Measurements from ENCODE around the gene OPRL1. TPM values are rescaled to one million over a fixed set of nuclear protein-coding genes. Genes with fewer than 3 reads are reported as not detected.
"Not testable (repeated sequence)": the region's sequence is repeated elsewhere in the genome, so short reads cannot be mapped to it uniquely, and the experiment has no call there.

The OPRL1 gene
- total RNA-seq, 4 donors from 2014 or later, result 0.45 to 0.68 (median 0.52) TPM

DNA sequence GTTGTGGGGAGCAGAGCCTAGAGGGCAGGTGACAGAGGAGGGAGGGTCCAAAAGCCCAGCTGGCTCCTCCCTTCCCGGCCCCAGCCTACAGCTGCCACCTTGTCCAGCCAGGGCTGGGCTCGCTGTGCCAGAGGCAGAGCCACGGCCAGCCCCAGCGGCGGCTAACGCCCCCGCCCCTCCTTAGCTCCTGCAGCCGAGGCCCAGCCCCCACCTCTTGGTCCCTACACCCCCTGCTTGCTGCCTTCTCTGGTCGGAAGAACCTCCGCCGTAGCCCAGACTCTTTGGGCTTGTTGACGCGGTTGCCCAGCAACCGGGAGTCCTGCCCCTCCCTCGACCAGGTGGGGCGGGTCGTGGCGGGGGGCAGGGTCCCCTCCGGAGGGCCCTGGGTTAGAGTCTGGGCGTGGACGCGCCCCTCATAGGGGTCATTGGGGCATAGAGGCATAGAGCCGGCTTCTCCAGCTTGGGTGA, 4.8 kb downstream of the OPRL1 start:
- Histone ChIP-seq H3K27ac (no peak overlapping the region), H3K27me3 (peaks cover 17% of the 10 kb centered on the region), H3K9me3 (no peaks in the 10 kb centered on the region), H3K4me1 (peaks cover 27% of the 10 kb centered on the region), H3K36me3 (no peaks in the 10 kb centered on the region), H3K4me3 (no peak overlapping the region)
- TF ChIP-seq EP300 (IDR thresholded peaks at IDR 0.05) (no peak), POLR2A (IDR thresholded peaks at IDR 0.05) (no peak), POLR2AphosphoS5 (IDR thresholded peaks at IDR 0.05) (no peak)
- TF ChIP-seq, protein P1, sequence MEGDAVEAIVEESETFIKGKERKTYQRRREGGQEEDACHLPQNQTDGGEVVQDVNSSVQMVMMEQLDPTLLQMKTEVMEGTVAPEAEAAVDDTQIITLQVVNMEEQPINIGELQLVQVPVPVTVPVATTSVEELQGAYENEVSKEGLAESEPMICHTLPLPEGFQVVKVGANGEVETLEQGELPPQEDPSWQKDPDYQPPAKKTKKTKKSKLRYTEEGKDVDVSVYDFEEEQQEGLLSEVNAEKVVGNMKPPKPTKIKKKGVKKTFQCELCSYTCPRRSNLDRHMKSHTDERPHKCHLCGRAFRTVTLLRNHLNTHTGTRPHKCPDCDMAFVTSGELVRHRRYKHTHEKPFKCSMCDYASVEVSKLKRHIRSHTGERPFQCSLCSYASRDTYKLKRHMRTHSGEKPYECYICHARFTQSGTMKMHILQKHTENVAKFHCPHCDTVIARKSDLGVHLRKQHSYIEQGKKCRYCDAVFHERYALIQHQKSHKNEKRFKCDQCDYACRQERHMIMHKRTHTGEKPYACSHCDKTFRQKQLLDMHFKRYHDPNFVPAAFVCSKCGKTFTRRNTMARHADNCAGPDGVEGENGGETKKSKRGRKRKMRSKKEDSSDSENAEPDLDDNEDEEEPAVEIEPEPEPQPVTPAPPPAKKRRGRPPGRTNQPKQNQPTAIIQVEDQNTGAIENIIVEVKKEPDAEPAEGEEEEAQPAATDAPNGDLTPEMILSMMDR (IDR thresholded peaks at IDR 0.05), result no peak
- DNase-seq (ENCODE audit: low spot score in 2 of 2), result no peak
- WGBS, result 0% methylated on average over 1 of the region's 23 CpGs

DNA sequence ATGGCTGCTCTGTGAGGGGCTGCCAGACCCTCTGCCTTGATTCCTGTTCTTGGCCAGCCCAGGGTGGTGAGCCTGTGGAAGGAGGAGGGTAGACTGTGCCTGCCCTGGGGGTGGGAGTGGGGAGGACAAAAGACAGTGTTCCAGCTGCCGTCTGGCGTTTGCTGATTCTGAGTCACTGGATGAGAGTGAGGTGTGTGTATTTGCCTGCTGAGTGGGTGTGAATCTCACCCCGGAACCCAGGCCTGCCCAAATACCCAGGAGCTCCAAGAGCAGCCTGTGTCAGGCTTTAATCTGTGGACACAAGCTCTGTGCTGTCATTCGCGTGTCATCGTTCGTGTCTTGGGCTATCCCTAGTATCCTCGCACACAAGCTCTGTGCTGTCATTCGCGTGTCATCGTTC, 6.9 kb downstream of the OPRL1 start:
- Histone ChIP-seq H3K36me3 (no peaks in the 10 kb centered on the region), H3K9me3 (no peaks in the 10 kb centered on the region), H3K4me3 (no peak overlapping the region), H3K4me1 (peaks cover 22% of the 10 kb centered on the region), H3K27me3 (peaks cover 17% of the 10 kb centered on the region), H3K27ac (no peak overlapping the region)
- no peak for DNase-seq (ENCODE audit: low spot score in 2 of 2)
- WGBS, result 83% methylated on average over 7 of the region's 11 CpGs
- no peak for TF ChIP-seq POLR2AphosphoS5 (IDR thresholded peaks at IDR 0.05)
- TF ChIP-seq, protein P1 (IDR thresholded peaks at IDR 0.05), result no peak
- no peak for TF ChIP-seq EP300 (IDR thresholded peaks at IDR 0.05)

DNA sequence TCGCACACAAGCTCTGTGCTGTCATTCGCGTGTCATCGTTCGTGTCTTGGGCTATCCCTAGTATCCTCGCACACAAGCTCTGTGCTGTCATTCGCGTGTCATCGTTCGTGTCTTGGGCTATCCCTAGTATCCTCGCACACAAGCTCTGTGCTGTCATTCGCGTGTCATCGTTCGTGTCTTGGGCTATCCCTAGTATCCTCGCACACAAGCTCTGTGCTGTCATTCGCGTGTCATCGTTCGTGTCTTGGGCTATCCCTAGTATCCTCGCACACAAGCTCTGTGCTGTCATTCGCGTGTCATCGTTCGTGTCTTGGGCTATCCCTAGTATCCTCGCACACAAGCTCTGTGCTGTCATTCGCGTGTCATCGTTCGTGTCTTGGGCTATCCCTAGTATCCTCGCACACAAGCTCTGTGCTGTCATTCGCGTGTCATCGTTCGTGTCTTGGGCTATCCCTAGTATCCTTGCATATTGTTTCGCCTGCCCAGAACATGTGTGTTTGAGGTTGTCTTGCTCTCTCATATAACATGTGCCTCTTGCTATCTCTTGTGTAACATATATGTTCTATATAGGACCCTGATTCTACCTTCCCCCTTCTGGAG, 7.4 kb downstream of the OPRL1 start:
- peaks cover 17% of the 10 kb centered on the region for H3K27me3 ChIP-seq
- peaks cover 22% of the 10 kb centered on the region for H3K4me1 ChIP-seq
- not testable (repeated sequence) for H3K36me3 ChIP-seq; DNase-seq (ENCODE audit: low spot score in 2 of 2); H3K9me3 ChIP-seq; H3K27ac ChIP-seq; H3K4me3 ChIP-seq
- 90% methylated on average over 7 of the region's 36 CpGs for WGBS

DNA sequence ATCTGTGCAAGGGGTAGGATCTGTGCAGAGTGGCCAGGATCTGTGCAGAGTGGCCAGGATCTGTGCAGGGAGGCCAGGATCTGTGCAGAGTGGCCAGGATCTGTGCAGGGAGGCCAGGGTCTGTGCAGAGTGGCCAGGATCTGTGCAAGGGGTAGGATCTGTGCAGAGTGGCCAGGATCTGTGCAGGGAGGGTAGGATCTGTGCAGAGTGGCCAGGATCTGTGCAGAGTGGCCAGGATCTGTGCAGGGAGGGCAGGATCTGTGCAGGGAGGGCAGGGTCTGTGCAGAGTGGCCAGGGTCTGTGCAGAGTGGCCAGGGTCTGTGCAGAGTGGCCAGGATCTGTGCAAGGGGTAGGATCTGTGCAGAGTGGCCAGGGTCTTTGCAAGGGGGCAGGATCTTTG, 8.7 kb downstream of the OPRL1 start:
- not testable (repeated sequence) for DNase-seq (ENCODE audit: low spot score in 2 of 2); H3K4me3 ChIP-seq; H3K36me3 ChIP-seq; H3K27ac ChIP-seq; H3K9me3 ChIP-seq
- Histone ChIP-seq H3K27me3 (peaks cover 17% of the 10 kb centered on the region), H3K4me1 (peaks cover 13% of the 10 kb centered on the region)

DNA sequence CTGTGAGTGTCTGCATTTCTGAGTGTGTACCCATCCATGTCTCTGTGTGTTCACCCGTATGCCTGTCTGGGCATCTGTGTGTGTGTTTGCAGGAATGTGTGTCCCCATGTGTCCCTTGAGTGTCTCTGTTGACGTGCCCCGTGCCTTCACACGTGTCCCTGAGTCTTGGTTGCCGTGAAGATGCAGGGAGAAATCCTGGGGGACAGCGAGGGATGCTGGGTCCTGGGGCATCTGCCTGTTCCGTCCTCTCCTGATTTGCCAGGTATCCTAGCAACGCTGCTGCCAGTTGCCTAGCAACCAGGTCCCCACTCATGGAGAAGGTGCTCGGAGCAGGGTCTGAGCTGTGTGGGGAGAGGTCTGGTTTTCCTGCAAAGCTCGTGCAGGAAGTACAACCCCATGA, 10.3 kb downstream of the OPRL1 start:
- WGBS, result 72% methylated on average over 9 of the region's 10 CpGs
- no peak overlapping the region for H3K27ac ChIP-seq
- no peak for DNase-seq (ENCODE audit: low spot score in 2 of 2)
- no peaks in the 10 kb centered on the region for H3K9me3 ChIP-seq
- TF ChIP-seq POLR2AphosphoS5 (IDR thresholded peaks at IDR 0.05), result no peak
- TF ChIP-seq, protein P1 (IDR thresholded peaks at IDR 0.05), result no peak
- TF ChIP-seq EP300 (IDR thresholded peaks at IDR 0.05), result no peak
- TF ChIP-seq POLR2A (IDR thresholded peaks at IDR 0.05), result no peak
- H3K27me3 ChIP-seq, result peaks cover 2% of the 10 kb centered on the region
- no peaks in the 10 kb centered on the region for H3K36me3 ChIP-seq
- H3K4me1 ChIP-seq, result no peaks in the 10 kb centered on the region
- no peak overlapping the region for H3K4me3 ChIP-seq

DNA sequence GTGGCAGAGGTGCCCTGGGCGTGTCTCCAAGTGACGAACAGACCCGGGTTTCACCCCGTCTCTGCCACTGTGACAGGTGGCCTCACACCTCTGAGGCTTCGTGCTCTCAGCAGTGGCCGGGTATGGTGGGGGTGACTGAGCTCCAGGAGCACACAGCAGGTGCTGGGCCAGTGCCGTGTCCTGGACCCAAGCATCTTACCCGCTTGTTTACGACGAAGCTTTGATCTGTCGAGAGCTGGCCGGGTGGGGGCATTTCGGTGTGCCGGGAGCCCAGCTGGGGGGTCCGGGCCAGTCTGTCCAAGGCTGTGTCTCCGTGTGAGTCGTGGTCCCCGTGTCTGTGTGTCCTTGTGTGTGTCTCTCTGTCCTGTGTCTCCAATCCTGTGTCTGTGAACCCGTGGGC, 11.5 kb downstream of the OPRL1 start:
- no peak for DNase-seq (ENCODE audit: low spot score in 2 of 2)
- WGBS, result 69% methylated on average over 14 of the region's 19 CpGs
- no peaks in the 10 kb centered on the region for H3K36me3 ChIP-seq

More for the DNA sequence above, 11.5 kb downstream of the OPRL1 start:
- Histone ChIP-seq H3K4me3 (no peak overlapping the region), H3K9me3 (no peaks in the 10 kb centered on the region), H3K27me3 (peaks cover 6% of the 10 kb centered on the region), H3K4me1 (no peaks in the 10 kb centered on the region), H3K27ac (no peak overlapping the region)
- TF ChIP-seq, protein P1 (IDR thresholded peaks at IDR 0.05), result no peak
- TF ChIP-seq POLR2A (IDR thresholded peaks at IDR 0.05), result no peak
- TF ChIP-seq POLR2AphosphoS5 (IDR thresholded peaks at IDR 0.05), result no peak
- TF ChIP-seq EP300 (IDR thresholded peaks at IDR 0.05), result no peak

All from suprapubic skin (tissue), 4 donors.